HG03196 (cell line): ENCODE results near the gene ZNF689.
"Not testable (repeated sequence)": the region's sequence is repeated elsewhere in the genome, so short reads cannot be mapped to it uniquely, and the experiment has no call there.

Experiments used
- ATAC-seq: cut with Tn5 transposase; IDR thresholded peaks from one replicate; pipeline ENCODE4 v1.9.1; 2021; ENCODE audit not compliant: unreplicated experiment

ZNF689 gene

DNA sequence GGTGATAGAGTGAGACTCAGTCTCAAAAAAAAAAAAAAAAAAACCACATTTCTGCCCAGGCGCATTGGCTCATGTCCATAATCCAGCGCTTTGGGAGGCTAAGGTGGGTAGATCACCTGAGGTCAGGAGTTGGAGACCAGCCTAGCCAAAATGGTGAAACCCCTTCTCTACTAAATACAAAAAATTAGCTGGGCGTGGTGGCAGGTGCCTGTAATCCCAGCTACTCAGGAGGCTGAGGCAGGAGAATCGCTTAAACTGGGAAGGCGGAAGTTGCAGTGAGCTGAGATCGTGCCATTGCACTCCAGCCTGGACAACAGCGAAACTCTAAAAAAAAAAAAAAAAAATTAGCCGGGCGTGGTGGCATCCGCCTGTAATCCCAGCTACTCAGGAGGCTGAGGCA is 26.9 kb upstream of the ZNF689 start:
- not testable (repeated sequence) for ATAC-seq

DNA sequence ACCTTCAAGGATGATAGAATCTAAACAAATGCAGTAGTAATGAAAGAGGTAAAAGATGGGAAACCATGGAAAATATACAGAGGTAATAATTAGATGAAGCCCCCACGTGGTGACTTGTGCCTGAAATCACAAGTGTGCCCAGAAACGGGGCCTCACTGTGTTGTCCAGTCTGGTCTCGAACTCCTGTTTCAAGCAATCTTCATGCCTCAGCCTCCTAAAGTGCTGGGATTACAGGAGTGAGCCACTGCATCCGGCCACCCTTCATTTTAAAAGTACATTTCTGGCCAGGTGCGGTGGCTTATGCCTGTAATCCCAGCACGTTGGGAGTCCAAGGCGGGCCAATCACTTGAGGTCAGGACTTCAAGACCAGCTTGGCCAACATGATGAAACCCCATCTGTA is 26.4 kb upstream of the ZNF689 start:
- ATAC-seq = no peak

DNA sequence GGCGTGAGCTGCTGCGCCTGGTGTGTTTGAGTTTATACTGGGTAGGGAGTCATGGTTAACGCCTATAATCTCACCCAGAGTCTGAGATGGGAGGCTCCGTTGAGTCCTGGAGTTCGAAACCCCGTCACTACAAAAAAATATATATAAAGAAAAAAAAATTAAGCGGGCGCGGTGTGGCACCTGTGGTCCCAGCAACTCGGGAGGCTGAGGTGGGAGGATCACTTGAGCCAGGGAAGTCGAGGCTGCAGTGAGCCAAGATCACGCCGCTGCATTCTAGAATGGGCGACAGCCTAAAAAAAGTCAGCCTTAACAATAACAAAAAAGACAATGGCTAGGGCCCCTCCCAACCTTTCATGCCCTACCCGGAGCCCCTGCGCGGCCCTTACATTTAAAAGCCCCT is 23.3 kb upstream of the ZNF689 start:
- ATAC-seq = no peak

DNA sequence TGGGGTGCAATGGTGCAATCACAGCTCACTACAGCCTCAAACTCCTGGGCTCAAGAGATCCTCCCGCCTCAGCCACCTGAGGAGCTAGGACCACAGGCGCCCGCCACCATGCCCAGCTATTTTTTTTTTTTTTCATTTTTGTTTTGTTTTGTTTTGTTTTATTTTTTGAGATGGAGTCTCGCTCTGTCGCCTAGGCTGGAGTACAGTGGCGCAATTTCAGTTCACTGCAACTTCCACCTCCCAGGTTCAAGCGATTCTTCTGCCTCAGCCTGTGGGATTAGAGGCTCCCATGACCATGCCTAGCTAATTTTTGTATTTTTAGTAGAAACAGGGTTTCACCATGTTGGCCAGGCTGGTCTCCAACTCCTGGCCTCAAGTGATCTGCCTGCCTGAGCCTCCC is 22.3 kb upstream of the ZNF689 start:
- not testable (repeated sequence) for ATAC-seq

DNA sequence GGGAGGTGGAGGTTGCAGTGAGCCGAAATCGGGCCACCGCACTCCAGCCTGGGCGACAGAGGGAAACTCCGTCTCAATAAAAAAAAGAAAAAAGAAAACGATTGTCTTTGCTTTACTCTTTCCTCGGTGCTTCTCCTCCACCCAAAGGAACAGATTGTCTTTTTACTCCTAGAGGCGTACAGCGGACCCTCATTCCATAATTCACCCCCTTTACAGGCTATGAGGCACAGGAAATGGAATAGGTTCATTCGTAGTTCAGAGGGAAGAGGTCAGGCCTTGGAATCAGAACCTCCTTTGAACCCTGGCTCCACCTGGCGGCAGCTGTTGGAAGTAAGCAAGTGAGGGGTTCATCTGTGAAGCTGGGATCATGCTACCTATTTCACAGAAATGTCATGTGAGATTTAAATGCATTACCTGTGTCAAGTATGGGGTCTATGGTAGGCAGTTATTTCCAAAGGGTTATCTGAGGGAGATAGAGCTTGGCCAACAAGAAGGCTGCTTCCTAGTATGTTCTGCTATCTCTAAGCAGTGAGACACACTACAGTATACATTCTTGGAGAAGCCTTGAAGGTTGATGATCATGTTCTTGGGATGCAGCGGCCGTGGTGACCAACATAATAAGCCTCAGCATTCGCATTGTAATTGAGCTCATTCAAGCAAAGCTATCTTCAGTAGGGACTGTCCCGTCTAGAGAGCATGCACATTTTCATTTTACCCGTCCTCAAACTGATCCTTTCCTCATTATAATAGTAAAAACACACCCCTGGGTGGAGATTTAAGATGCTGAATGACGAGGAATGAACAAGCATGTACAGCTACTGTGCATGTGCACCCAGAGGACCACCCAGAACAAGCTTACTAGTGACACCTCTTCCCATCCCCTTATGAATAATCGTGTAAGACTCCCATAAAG is 18.7 kb upstream of the ZNF689 start:
- ATAC-seq = no peak

DNA sequence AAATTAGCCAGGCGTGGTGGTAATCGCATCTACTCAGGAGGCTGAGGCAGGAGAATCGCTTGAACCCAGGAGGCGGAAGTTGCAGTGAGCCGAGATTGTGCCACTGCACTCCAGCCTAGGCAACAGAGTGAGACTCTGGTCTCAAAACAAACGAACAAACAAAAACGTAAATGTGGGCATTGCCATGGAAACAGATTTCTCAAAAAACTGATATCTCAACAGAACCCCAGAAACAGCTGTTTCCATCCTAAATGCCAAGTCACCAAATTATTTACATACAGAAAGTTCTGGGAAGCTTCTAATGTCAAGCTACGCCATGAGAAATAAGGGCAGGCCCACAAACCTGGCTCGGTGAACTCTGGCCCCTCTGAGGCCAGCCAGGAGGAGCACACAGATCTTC is 16.0 kb upstream of the ZNF689 start:
- no peak for ATAC-seq

DNA sequence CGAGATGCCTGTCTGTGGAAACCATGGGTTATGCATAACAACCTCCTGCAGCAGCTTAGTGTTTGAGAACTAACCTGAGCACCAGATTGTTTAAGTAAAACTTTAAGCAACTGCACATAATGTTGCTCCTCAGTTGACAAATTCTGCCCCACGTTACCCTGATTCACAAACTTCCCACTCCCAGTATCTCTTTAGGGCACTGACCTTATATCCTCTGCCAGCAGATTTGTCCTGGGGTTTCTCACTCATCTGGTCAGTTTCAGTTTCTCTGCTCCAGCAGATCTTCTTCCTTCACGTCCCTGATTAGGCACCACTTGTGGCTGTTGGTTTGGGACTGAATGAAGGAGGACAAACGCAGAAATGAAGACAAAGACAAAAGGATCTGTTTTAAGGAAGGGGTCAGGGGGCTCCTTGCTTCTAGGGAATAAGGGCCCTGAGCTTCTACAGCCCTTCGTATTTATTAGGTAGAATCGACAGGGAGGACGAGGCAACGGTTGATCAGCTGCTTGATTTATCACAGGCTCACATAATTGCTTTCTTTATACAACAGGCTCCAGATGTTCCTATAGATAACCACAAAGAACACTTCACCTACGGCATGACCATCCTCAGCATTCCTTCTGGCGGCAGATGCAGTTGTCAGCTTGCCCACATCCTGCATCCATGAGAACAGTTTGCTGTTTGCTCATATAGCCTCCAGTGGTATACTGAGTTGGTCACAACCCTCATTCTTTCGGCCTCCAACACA is 13.5 kb upstream of the ZNF689 start:
- ATAC-seq = no peak

DNA sequence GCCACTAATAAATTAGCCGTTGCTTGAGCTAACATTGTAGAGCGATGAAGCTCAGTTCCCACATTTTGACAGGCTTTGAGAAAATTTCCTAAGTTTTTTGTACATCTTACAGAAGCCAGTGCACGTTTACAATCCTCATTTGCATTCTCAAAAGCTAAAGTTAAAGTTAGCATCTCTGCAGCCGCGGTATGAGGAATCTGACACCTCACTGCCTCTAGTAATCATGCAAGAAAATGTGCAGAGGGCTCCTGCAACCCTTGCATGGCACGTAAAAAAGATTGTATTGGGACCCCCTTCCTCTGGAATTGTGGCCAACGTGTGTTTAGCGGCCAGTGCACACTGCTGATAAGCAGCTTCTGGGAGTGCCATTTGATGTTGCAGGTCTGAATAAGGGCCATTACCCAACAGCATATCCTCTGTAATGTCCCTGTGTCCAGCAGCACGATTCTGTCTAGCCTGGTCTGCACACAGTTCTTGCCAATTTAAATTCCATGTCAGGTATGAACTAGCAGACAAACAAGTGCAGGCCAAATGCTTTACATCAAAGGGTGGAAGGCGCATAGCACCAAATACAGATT is 12.4 kb upstream of the ZNF689 start:
- ATAC-seq = no peak

DNA sequence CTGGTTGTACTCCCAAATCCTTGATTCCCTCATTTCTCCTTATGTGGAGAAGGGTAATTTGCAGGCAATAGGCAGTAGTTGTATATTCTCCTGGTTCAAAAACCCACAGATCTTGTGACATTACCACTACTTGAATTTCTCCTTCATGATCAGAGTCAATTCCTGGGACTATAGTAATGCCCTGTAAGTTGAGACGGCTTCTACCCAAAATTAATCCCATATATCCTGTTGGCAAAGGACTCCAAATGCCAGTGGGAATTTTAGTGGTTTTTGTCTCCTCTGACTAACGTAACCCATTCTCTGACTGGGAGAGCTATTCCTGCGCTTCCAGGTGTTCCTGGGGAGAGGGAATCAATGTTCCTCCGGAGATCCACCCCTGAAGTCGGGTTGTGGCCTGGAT is 11.6 kb upstream of the ZNF689 start:
- ATAC-seq = no peak

DNA sequence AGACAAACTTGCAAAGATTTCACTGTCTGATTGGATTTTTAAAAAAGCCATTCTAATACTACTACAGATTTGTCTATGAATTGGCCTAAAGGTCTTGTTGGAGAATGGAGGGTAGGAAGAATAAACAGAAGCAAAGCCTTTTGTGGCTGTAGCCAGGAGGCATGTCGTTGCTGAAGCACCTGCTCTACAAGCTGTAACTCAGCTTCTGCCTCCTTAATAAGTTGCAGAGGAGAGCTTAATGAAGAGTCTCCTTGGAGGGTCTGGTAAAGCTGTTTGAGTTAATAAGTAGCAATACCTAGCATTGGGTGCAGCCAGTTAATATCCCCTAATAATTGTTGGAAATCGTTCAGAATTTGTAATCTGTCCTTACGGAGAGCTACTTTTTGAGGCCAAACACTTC is 10.0 kb upstream of the ZNF689 start:
- no peak for ATAC-seq

DNA sequence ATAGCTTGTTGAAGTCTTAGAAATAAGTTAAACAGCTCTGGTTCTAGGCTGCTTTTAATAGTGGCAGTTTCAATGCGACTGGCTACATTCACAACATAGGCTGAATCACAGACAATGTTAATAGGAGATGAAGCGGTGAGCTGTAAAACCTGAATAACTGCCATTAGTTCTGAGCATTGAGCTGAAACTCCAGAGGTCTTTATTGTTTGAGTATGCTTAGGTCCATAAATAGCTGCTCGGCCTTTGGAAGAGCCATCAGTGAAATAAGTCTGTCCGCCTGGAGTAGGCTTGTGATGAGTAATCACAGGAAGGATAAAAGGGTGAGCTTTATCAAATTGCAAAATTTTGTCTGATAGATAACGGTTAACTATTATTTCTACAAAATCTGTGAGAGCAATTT is 9.4 kb upstream of the ZNF689 start:
- ATAC-seq = no peak

DNA sequence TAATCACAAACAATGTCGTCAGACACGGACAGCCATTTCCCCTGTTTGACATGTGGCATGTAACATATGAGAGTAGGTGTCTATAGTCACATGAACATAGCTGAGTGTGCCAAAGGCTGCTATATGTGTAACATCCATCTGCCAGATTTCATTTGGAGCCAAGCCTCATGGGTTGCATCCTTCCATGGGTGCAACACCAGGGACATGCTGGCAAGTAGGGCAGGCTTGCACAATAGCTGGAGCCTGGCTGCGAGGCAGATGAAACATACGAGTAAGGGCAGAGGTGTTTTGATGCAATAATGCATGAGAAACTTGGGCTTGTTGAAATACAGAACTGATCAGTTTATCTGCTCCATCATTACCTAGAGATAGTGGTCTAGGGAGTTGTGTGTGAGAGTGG is 9.0 kb upstream of the ZNF689 start:
- ATAC-seq = no peak

DNA sequence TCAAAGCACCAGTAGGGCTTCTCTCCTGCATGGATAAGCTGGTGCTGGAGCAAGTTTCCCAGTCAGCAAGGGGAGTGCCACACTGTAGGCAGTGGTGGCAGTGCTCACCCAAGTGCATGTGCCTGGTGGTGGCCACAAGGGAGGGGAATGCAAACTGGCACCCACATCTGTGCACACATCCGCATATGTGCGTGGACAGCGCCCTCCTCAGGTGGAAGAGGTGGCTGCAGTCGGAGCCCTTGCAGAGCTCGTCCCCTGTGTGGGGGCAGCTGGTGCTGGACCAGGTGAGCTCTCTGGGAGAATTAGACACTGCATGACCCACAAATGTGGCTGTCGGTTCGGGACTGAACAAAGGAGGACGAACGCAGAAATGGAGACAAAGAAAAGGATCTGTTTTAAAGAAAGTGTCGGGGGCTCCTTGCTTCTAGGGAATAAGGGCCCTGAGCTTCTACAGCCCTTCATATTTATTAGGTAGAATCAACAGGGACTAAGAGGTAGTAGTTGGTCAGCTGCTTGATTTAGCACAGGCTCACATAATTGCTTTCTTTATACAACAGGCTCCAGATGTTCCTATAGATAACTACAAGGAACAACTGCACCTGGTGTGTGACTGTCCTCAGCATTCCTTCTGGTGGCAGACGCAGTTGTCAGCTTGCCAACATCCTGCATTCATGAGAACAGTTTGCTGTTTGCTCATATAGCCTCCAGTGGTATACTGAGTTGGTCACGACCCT is 5.3 kb upstream of the ZNF689 start:
- no peak for ATAC-seq

DNA sequence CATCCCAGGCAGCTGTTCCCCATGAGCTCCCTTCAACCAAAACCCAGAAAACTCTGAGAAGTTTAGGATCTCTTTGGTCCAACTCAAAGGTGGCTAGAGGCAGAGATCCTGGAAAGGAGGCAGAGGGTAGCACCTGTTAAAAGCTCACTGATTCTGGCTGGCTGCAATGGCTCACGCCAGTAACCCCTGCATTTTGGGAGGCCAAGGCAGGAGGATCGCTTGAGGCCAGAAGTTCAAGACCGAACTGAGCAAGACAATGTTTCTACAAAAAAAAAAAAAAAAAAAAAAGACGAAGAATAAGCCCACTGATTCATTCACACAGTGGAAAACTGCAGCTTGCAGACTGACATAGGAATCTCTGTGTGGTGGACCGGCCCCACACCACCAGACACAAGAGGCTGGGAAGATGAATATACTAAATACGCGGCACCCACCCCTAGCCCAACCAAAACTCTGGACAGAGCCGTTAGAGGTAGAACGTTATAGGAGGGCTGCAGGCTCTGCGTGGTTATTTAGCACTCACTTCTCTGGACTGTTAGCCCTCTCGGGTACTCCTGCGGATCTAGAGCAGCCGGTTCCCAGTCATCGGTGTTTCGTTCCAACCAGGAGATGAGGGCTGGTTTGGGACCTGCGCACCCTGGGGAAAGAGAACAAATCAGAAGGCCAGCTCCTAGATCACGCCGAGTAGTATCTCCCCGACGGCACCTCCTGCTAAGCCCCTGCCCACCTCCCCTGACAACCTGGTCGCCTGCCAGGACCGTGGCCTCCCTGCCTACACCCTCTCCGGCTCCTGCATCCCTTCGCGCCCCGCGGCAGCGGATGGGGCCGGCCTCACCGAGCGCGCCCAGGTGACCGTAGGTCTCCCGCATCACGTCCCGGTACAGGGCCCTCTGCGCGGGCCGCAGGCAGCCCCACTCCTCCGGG is 925 bp downstream of the ZNF689 start:
- peak; percentile 21 for ATAC-seq

DNA sequence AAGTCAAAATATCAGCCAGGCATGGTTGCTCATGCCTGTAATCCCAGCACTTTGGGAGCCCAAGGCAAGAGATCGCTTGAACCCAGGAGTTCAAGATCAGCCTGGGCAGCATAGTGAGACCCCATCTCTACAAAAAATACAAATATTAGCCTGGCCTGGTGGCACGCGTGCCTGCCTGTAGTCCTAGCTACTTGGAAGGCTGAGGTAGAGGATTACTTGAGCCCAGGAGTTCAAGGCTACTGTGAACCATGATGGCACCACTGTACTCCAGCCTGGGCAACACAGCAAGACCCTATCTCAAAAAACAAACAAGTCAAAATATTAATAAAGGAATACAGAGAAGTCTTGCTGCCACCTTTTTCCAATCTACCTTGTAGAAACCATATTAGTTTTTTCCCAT is 4.2 kb downstream of the ZNF689 start:
- ATAC-seq = no peak

DNA sequence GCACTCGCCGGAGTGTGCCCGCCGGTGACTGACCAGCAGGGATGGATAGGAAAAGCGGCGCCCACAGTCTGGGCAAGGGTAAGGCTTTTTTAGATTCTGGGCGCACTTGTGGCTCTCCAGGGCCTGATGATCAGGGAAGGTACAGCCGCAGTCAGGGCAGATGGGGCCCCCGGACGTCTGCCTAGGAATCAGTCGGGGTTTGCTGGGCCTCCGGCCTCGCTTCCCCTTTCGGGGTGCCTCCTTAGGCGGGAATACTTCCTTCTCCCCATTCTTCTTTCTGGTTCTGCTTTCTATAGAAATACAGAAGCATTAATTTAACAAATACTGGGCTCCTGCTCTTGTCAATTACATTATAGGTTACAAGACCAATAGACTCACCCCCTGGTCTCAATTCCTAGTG is 5.0 kb downstream of the ZNF689 start:
- ATAC-seq = no peak

DNA sequence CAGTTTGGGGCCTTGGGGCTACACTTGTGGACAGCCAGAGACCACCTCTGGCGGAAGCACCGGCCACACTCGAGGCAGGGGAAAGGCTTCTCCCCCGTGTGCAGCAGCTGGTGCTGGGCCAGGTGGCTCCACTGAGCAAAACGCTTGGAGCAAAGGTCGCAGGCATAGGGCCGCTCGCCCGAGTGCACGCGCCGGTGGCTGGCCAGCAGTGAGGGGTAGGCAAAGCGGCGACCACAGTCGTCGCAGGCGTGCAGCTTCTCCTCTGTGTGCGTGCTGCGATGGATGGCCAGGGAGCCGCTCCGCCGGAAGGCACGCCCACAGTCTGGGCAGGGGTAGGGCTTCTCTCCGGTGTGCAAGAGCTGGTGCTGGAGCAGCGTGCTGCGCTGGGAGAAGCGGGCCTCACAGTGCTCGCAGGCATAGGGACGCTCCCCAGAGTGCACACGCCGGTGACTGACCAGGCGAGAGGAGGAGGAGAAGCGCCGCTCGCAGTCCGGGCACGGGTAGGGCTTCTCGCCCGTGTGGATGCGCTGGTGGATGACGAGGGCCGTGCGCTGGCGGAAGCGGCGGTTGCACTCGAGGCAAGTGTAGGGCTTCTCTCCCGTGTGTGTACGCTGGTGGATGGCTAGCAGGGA is 5.8 kb downstream of the ZNF689 start:
- no peak for ATAC-seq

DNA sequence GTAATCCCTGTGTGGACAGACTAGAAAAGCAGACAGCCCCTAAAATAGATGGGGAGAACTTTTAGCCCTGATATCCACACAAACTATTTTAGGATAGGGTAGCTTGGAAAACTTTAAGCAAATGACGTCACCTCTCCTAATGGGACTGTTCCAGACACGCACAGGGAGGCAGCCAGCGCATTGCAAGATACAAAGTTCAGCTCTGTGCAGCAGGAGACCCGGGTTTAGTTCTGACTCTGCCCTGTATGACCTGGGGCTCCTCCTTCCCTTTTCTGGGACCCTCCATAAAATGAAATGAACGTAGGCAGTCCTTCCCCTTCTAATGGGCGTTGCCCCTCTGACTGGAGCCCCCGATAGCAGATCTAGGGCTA is 6.3 kb downstream of the ZNF689 start:
- ATAC-seq = no peak

DNA sequence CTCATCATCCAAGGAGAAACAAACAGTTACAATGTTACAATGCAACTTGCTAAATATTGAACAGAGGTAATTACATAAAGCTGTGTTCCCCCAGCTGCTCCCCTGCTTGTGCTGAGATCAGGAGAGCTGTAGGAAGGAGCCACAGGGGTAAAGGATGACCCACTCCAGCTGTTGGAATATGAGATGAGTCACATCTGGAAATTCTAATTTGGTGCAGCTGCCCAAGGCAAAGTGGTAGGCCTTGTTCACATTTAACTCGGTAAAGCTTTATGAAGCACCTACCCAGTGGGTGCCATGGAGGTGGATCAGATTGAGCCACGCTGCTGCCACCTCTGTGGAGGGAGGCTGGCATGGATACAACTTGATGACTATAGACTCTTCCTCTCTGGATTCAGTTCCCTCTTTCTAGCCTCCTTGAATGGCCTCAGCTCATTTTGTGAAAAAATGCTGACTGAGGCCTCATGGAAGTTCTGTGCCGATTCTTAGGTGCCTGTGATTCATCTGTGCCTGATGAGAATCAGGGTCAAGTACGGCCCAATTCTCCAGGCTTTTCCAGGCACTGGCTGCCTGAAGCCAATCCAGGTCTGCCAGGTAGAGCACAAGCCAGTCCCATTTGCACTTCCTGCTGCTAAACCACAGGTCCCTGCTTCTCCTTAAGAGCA is 7.4 kb downstream of the ZNF689 start:
- no peak for ATAC-seq
